Measurements from ENCODE around the gene CRYBA2. TPM values are rescaled to one million over a fixed set of nuclear protein-coding genes. Genes with fewer than 3 reads are reported as not detected.

CRYBA2 gene
- total RNA-seq, 2 experiments from 2014 or later = not detected

- H2AFZ ChIP-seq (ENCODE audit: low read length) = no peak overlapping the region
- ChIA-PET POLR2A (interaction anchor here (1.4 kb wide), 1 partner anchor 51 kb away, joined by 5 read pairs; no protein-coding TSS in a partner anchor), CTCF (ENCODE audit: unreplicated experiment) (no interaction called here)
- no peaks in the 10 kb centered on the region for H3K79me2 ChIP-seq (ENCODE audit: insufficient read depth, low read depth, low read length)
- H4K20me1 ChIP-seq (ENCODE audit: insufficient read depth, low read length) = no peaks in the 10 kb centered on the region
- no peaks in the 10 kb centered on the region for H3K9me2 ChIP-seq (ENCODE audit: insufficient read depth, low read length)
- no peaks in the 10 kb centered on the region for H3K36me3 ChIP-seq (ENCODE audit: insufficient read depth, low read length)
- no TSS peak for BruUV-seq (replicated peaks)
- TF ChIP-seq CTCF (conservative IDR thresholded peaks at IDR 0.05; ENCODE audit: low read length) = no peak
- TF ChIP-seq EZH2phosphoT487 (IDR thresholded peaks at IDR 0.05; ENCODE audit: borderline replicate concordance, low read depth, low read length) = no peak
- no peak for DNase-seq (ENCODE audit: low spot score)
- intact Hi-C loops (cut with micrococcal nuclease; ENCODE audit: unreplicated experiment) = no loop called here
- no peaks in the 10 kb centered on the region for H3K9me3 ChIP-seq (ENCODE audit: low read length)
- H3K4me2 ChIP-seq (ENCODE audit: low read length) = no peak overlapping the region
- H3K27ac ChIP-seq (ENCODE audit: low read depth, low read length, poor library complexity, severe bottlenecking) = no peak overlapping the region
- peaks cover 6% of the 10 kb centered on the region for H3K4me1 ChIP-seq (ENCODE audit: insufficient read depth, low read length, poor library complexity, severe bottlenecking)
- no peak overlapping the region for H3K4me3 ChIP-seq (ENCODE audit: low read depth, low read length, poor library complexity, severe bottlenecking)
These were observed 32.7 kb downstream of the CRYBA2 start for GRCh38 chr2:218960309-218961165.

- CTCF ChIA-PET (ENCODE audit: unreplicated experiment) = no interaction called here
- DNase-seq (ENCODE audit: low spot score) = no peak
- no peaks in the 10 kb centered on the region for H3K9me3 ChIP-seq (ENCODE audit: low read length)
- intact Hi-C loops (cut with micrococcal nuclease; ENCODE audit: unreplicated experiment) = loop anchor here (1.0 kb wide), 1 partner anchor 84 kb away; no protein-coding TSS in a partner anchor
- H3K9me2 ChIP-seq (ENCODE audit: insufficient read depth, low read length) = no peaks in the 10 kb centered on the region
- no peaks in the 10 kb centered on the region for H3K79me2 ChIP-seq (ENCODE audit: insufficient read depth, low read depth, low read length)
- POLR2A ChIA-PET = interaction anchor here (1.4 kb wide), 1 partner anchor 50 kb away, joined by 5 read pairs; no protein-coding TSS in a partner anchor
- peak overlapping the region; percentile 72 for H3K4me3 ChIP-seq (ENCODE audit: low read depth, low read length, poor library complexity, severe bottlenecking)
- H3K36me3 ChIP-seq (ENCODE audit: insufficient read depth, low read length) = no peaks in the 10 kb centered on the region
- no peaks in the 10 kb centered on the region for H4K20me1 ChIP-seq (ENCODE audit: insufficient read depth, low read length)
- H3K4me1 ChIP-seq (ENCODE audit: insufficient read depth, low read length, poor library complexity, severe bottlenecking) = peaks cover 6% of the 10 kb centered on the region
- H3K27ac ChIP-seq (ENCODE audit: low read depth, low read length, poor library complexity, severe bottlenecking) = no peak overlapping the region
- H2AFZ ChIP-seq (ENCODE audit: low read length) = peak overlapping the region; percentile 92
- TF ChIP-seq EZH2phosphoT487 (IDR thresholded peaks at IDR 0.05; ENCODE audit: borderline replicate concordance, low read depth, low read length) (no peak), CTCF (conservative IDR thresholded peaks at IDR 0.05; ENCODE audit: low read length) (peak; percentile 29; the same call in 1 of the 2 replicates)
- no TSS peak for BruUV-seq (replicated peaks)
- H3K4me2 ChIP-seq (ENCODE audit: low read length) = peak overlapping the region; percentile 83
These were observed 33.4 kb downstream of the CRYBA2 start for GRCh38 chr2:218959761-218960308.
